GM12865 (cell line): ENCODE measurements around the gene LDLRAD4.

Source experiments
- DNase-seq: peaks from one replicate; pipeline ENCODE4 v3.0.0; 2010; ENCODE audit warnings: low read depth
- H3K4me3 ChIP-seq: 2 replicates; pipeline ENCODE4 v1.5.1; 2011; ENCODE audit warnings: mild to moderate bottlenecking, low read depth, low read length, control low read depth
- TF ChIP-seq, protein P1 (sequence below): IDR thresholded peaks from 2 replicates; pipeline ENCODE4 v1.5.1; 2011; ENCODE audit warnings: low read length, control low read depth, low read depth, inconsistent platforms; ENCODE audit not compliant: insufficient read depth; ENCODE audit errors: missing control alignments

Gene LDLRAD4

GRCh38 chr18:13284330-13285027 lies 65.9 kb downstream of the LDLRAD4 start:
- TF ChIP-seq, protein P1, sequence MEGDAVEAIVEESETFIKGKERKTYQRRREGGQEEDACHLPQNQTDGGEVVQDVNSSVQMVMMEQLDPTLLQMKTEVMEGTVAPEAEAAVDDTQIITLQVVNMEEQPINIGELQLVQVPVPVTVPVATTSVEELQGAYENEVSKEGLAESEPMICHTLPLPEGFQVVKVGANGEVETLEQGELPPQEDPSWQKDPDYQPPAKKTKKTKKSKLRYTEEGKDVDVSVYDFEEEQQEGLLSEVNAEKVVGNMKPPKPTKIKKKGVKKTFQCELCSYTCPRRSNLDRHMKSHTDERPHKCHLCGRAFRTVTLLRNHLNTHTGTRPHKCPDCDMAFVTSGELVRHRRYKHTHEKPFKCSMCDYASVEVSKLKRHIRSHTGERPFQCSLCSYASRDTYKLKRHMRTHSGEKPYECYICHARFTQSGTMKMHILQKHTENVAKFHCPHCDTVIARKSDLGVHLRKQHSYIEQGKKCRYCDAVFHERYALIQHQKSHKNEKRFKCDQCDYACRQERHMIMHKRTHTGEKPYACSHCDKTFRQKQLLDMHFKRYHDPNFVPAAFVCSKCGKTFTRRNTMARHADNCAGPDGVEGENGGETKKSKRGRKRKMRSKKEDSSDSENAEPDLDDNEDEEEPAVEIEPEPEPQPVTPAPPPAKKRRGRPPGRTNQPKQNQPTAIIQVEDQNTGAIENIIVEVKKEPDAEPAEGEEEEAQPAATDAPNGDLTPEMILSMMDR = no peak
- DNase-seq = peak; percentile 15

DNA sequence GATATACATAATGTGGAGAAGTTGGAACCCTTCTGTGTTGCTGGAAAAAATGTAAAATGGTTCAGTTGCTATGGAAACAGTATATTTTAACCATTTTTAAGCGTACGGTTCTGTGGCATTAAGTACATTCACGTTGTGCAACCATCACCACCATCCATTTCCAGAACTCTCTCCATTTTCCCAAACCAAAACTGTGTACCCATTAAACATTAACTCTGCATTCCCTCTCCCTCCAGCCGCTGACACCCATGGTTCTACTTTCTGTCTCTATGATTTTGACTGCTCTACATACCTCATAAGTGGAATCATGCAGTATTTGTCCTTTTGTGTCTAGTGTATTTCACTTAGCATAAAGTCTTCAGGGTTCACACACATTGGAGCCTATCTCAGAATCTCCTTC lies 67.3 kb downstream of the LDLRAD4 start:
- TF ChIP-seq, protein P1 = no peak
- no peak for DNase-seq

More at GRCh38 chr18:13284330-13285027, 65.9 kb downstream of the LDLRAD4 start:
- H3K4me3 ChIP-seq = no peak overlapping the region

DNA sequence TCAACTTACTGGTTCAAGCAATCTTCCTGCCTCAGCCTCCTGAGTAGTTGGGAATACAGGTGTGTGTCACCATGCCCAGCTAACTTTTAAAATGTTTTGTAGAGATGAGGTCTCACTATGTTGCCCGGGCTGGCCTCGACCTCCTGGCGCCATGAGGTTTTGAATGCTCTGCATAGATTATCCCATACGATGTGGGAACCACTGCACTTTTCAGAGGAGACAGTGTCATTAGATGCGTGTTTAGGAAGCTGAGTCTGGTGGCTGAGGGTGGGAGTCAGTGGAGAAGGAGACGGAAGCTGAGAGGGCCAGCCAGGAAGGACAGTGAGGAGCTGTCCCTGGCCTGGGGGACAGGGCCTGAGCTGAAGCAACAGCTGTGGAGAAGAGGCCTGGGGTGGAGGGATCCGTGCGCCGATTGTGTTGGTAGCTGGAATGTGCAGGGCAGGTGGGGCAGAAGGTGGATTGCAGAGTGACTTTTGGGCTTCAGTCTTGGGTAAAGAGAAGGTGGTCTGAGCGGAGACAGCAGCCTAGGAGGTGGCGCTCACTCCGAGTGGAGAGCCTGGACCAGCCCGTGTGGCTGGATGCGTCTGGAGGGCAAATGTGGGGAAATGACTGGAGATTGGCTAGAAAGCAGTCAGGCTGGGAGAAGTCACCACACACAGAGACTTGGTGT lies 68.0 kb downstream of the LDLRAD4 start:
- no peak overlapping the region for H3K4me3 ChIP-seq
- TF ChIP-seq, protein P1 = no peak
- DNase-seq = no peak

More for the DNA sequence above, 67.3 kb downstream of the LDLRAD4 start:
- no peak overlapping the region for H3K4me3 ChIP-seq

DNA sequence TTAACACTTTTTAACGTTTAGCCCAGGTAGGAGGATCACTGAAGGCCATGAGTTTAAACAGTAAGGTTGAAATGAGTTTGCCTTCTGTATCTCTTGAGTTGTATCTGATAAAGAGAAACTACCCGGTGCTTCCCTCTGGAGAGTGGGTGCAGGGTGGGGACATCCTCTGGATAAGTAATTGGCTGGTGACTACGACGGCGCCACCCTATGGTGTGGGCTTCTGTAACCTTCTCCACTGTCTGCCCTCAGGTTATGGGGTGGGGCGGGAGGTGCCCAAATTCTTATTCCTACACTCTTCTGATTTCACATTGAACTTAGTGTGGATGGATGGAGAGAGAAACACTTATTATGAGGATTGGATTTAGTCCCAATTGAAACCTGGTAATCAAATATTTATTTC lies 68.8 kb downstream of the LDLRAD4 start:
- no peak overlapping the region for H3K4me3 ChIP-seq
- TF ChIP-seq, protein P1 = no peak
- DNase-seq = no peak

DNA sequence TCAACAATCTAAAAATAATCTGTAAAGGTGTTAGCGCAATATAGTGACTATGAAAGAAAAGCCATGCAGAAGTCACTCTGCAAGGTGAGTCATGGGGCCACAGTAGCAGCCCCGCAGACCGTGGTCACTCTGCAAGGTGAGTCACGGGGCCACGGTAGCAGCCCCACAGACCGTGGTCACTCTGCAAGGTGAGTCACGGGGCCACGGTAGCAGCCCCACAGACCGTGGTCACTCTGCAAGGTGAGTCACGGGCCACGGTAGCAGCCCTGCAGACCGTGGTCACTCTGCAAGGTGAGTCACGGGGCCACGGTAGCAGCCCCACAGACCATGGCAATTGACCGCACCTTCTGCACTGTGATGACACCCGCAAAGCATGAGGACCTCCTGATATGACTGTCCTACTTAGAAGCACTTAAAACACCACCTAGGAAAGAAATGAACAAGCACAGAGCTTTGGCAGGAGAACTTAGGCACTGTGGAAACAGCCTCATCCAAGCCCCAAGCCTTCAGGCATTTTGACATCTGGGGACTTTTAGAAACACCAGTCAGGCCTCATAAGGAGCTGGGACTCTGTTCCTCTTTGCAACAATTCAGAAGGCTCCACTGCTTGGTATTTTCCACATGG lies 70.1 kb downstream of the LDLRAD4 start:
- DNase-seq = peak; percentile 44
- TF ChIP-seq, protein P1 = no peak
- no peak overlapping the region for H3K4me3 ChIP-seq

DNA sequence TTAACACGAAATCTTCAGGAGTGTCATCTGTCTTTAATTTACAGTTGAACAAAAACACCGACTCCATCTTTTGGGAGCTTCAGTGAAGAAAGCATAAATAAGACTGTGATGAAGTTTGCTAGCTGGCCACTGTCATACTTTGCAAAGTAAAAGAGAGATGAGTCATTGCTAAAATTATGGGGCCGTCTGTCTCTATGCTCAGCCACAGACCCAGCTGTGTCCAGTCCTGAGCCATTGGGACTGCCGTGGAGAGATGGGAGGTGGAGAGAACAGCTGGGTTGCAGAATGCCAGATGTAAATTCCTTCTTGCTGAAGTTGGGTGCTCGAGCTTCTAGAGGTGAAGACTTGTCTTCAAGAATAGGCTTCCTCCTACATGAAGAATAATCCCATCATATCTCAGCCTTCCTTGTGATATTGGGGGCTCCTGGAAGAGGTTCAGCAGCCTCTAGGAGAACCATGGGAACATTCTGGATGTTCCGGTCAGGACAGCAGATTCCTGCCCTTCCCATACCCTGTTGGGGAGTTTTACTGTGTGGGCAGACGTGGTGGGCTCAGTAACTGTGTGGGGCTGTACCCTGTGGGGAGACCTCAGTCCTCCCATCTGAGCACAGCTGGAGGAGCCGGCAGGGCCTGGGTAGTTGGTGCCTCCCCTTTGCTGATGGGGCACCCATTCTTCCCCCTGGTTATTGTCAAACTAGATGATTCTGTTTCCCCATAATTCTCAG lies 71.1 kb downstream of the LDLRAD4 start:
- DNase-seq = no peak
- TF ChIP-seq, protein P1 = no peak
- no peak overlapping the region for H3K4me3 ChIP-seq
